ENCODE measurements around the gene TTLL1. TPM values are rescaled to one million over a fixed set of nuclear protein-coding genes. Genes with fewer than 3 reads are reported as not detected.
A peak's percentile ranks its signal among the peaks of the same experiment; 100 is the strongest.

Gene TTLL1
- total and polyA plus RNA-seq, 9 of the 15 experiments (the other 6 are each of a cell fraction or from before 2014, with no cell fraction given), result 0.06 to 0.85 (median 0.17) TPM

DNA sequence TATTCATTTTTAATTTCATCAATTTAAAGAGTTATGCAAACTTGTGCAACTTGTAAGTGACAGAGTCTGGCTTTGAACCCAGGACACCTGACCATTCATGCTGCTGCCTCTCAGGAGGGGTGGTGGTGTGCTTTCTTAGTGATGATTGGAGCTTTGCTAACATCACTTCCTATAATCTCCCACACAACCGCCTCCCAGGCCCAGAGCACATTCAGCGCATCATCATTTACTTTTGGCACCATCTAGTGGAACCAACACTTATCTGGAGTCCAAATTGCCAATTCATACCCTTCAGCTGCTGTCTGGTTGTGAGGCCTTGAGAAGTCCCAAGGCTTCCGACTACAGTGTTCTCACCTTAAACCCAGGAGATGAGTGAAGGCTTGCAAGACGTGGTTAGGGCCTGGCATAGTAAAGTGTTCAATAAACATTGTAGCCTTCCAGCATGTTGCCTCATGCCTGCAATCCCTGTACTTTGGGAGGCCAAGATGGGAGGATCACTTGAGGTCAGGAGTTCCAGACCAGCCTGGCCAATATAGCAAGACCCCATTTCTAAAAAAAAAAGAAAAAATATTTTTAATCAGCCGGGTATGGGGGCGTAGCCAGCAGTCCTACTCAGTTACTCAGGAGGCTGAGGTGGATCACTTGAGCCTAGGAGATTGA lies 1.1 kb upstream of the TTLL1 start:
- Histone ChIP-seq H4K20me1 (replicated peaks; ENCODE audit: control insufficient read depth, insufficient read depth, low read length) (no peaks in the 10 kb centered on the region), H2AFZ (ENCODE audit: low read depth, low read length) (peak overlapping the region; percentile 64), H3K4me3 (no peak overlapping the region), H3K4me1 (replicated peaks in 1 of 2; ENCODE audit: control insufficient read depth in 2 of 2, insufficient read depth in 2 of 2, low read length in 2 of 2) (peaks cover 3 to 20% of the 10 kb centered on the region in 2 experiments; a peak in 4 of 5 replicates), H3K79me2 (ENCODE audit: control insufficient read depth, insufficient read depth, low read length) (no peaks in the 10 kb centered on the region), H3K9me3 (replicated peaks; ENCODE audit: control insufficient read depth, insufficient read depth, low read depth, low read length) (no peaks in the 10 kb centered on the region), H3K9me1 (ENCODE audit: control insufficient read depth, insufficient read depth, low read length) (no peaks in the 10 kb centered on the region), H3K36me3 (ENCODE audit: control insufficient read depth, insufficient read depth, low read length) (no peaks in the 10 kb centered on the region), H3K27me3 (ENCODE audit: control insufficient read depth in 2 of 2, insufficient read depth in 2 of 2, low read length in 2 of 2) (no peaks in the 10 kb centered on the region), H3K27ac (ENCODE audit: extremely low read depth, low read depth, low read length) (no peak overlapping the region), H3K4me2 (ENCODE audit: insufficient read depth, low read length) (no peak overlapping the region), H3K9ac (ENCODE audit: insufficient read depth in 1 of 2, low read depth in 2 of 2, low read length in 2 of 2) (no peak overlapping the region)
- DNase-seq (ENCODE audit: extremely low read depth in 1 of 4, low spot score in 3 of 4) (peak; percentile 64 to 84 (median 73)), FAIRE-seq (peak; percentile 95), ATAC-seq (peak; percentile 78)
- ChIA-PET CTCF (ENCODE audit: low intra/inter-chr PET ratio) (interaction anchor here (0.5 to 1.7 kb wide), 4 partner anchors 223 to 310 kb away, joined by 3 to 9 read pairs (median 4); no protein-coding TSS in a partner anchor), POLR2A (interaction anchor here (0.8 to 0.9 kb wide), 2 partner anchors 10 to 333 kb away, joined by 4 to 5 read pairs; no protein-coding TSS in a partner anchor)
- 25% methylated on average over 6 of the region's 6 CpGs for WGBS (ENCODE audit: insufficient coverage, low coverage, missing lambda C conversion rate)
- BruUV-seq (replicated peaks), result no TSS peak
- intact Hi-C loops (cut with micrococcal nuclease) (no loop called here), in situ Hi-C loops (cut with MboI) (no loop called here)
- TF ChIP-seq L3MBTL2 (IDR thresholded peaks at IDR 0.05), result 0 out of 2 replicates have a peak, but pooled peaks have one; percentile 19
- TF ChIP-seq SPI1 (IDR thresholded peaks at IDR 0.05; ENCODE audit: borderline replicate concordance, low read depth, low read length), result 0 out of 2 replicates have a peak, but pooled peaks have one; percentile 42
- TF ChIP-seq MCM2 (IDR thresholded peaks at IDR 0.05; ENCODE audit: low read depth), result no peak
- peak; percentile 76 for TF ChIP-seq BCOR (IDR thresholded peaks at IDR 0.05)
- TF ChIP-seq LCOR (CRISPR knock-in tag; IDR thresholded peaks at IDR 0.05), result no peak
- TF ChIP-seq ZNF121 (CRISPR knock-in tag; conservative IDR thresholded peaks at IDR 0.05), result peak; percentile 99
- TF ChIP-seq, protein P1, sequence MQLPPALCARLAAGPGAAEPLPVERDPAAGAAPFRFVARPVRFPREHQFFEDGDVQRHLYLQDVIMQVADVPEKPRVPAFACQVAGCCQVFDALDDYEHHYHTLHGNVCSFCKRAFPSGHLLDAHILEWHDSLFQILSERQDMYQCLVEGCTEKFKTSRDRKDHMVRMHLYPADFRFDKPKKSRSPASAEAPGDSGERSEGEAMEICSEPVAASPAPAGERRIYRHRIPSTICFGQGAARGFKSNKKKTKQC (CRISPR knock-in tag; IDR thresholded peaks at IDR 0.05), result no peak
- TF ChIP-seq MEF2A (IDR thresholded peaks at IDR 0.05; ENCODE audit: control insufficient read depth, low read depth, low read length), result no peak
- TF ChIP-seq WHSC1 (IDR thresholded peaks at IDR 0.05; ENCODE audit: low read length), result no peak
- no peak for TF ChIP-seq NEUROD1 (IDR thresholded peaks at IDR 0.05; ENCODE audit: borderline replicate concordance, low read depth, low read length, partially characterized antibody)
- peak; percentile 53 for TF ChIP-seq MAFG (tag; conservative IDR thresholded peaks at IDR 0.05)
- TF ChIP-seq, protein P2, sequence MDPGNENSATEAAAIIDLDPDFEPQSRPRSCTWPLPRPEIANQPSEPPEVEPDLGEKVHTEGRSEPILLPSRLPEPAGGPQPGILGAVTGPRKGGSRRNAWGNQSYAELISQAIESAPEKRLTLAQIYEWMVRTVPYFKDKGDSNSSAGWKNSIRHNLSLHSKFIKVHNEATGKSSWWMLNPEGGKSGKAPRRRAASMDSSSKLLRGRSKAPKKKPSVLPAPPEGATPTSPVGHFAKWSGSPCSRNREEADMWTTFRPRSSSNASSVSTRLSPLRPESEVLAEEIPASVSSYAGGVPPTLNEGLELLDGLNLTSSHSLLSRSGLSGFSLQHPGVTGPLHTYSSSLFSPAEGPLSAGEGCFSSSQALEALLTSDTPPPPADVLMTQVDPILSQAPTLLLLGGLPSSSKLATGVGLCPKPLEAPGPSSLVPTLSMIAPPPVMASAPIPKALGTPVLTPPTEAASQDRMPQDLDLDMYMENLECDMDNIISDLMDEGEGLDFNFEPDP (CRISPR knock-in tag; IDR thresholded peaks at IDR 0.05), result no peak
- no peak for TF ChIP-seq SIX5 (IDR thresholded peaks at IDR 0.05; ENCODE audit: borderline replicate concordance in 1 of 2, insufficient read depth in 1 of 2, low read depth in 1 of 2, low read length in 2 of 2)
- TF ChIP-seq, protein P3, sequence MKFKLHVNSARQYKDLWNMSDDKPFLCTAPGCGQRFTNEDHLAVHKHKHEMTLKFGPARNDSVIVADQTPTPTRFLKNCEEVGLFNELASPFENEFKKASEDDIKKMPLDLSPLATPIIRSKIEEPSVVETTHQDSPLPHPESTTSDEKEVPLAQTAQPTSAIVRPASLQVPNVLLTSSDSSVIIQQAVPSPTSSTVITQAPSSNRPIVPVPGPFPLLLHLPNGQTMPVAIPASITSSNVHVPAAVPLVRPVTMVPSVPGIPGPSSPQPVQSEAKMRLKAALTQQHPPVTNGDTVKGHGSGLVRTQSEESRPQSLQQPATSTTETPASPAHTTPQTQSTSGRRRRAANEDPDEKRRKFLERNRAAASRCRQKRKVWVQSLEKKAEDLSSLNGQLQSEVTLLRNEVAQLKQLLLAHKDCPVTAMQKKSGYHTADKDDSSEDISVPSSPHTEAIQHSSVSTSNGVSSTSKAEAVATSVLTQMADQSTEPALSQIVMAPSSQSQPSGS (CRISPR knock-in tag; IDR thresholded peaks at IDR 0.05), result no peak
- TF ChIP-seq CBFB (CRISPR knock-in tag; IDR thresholded peaks at IDR 0.05), result no peak
- TF ChIP-seq ELF1 (tag; IDR thresholded peaks at IDR 0.05), result peak; percentile 30; the same call in 1 of the 2 replicates
- no peak for TF ChIP-seq KAT2B (IDR thresholded peaks at IDR 0.05; ENCODE audit: low read depth, low read length)
- TF ChIP-seq JUND (IDR thresholded peaks at IDR 0.05; ENCODE audit: borderline replicate concordance, low read depth, low read length), result 0 out of 2 replicates have a peak, but pooled peaks have one; percentile 41
- no peak for TF ChIP-seq JUND (tag; IDR thresholded peaks at IDR 0.05; ENCODE audit: borderline replicate concordance, low read depth, low read length)
- TF ChIP-seq, protein P4, sequence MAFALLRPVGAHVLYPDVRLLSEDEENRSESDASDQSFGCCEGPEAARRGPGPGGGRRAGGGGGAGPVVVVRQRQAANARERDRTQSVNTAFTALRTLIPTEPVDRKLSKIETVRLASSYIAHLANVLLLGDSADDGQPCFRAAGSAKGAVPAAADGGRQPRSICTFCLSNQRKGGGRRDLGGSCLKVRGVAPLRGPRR (CRISPR knock-in tag; IDR thresholded peaks at IDR 0.05), result no peak

All from K562 (cell line).